Measurements from ENCODE around the gene SPATA2.

DNA sequence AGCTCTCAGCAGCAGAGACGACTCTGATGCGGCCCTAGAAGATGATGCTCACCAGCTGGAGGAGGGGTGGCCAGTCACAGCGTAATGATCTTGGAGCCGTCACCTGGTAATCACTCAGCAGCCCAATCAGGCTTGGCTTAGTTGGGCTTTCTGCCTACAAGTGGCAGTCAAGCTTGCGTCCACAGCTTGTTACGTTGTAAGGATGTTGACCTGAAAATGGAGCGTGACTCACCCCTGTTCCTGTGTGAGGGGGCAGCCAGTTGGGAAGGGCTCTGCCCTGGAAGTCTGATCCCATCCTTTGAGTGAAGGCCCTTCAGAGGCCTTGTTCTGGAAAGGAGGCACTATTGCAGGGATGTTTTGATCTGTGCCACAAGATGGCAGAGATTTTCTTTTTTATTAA is 49.8 kb downstream of the SPATA2 start:
- TF ChIP-seq, protein P1, sequence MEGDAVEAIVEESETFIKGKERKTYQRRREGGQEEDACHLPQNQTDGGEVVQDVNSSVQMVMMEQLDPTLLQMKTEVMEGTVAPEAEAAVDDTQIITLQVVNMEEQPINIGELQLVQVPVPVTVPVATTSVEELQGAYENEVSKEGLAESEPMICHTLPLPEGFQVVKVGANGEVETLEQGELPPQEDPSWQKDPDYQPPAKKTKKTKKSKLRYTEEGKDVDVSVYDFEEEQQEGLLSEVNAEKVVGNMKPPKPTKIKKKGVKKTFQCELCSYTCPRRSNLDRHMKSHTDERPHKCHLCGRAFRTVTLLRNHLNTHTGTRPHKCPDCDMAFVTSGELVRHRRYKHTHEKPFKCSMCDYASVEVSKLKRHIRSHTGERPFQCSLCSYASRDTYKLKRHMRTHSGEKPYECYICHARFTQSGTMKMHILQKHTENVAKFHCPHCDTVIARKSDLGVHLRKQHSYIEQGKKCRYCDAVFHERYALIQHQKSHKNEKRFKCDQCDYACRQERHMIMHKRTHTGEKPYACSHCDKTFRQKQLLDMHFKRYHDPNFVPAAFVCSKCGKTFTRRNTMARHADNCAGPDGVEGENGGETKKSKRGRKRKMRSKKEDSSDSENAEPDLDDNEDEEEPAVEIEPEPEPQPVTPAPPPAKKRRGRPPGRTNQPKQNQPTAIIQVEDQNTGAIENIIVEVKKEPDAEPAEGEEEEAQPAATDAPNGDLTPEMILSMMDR (IDR thresholded peaks at IDR 0.05): no peak
- TF ChIP-seq EZH2phosphoT487 (IDR thresholded peaks at IDR 0.05): no peak
- TF ChIP-seq EZH2 (IDR thresholded peaks at IDR 0.05): no peak
